HG03520 (cell line): Measurements from ENCODE around the gene IPPK.
"Not testable (repeated sequence)": the region's sequence is repeated elsewhere in the genome, so short reads cannot be mapped to it uniquely, and the experiment has no call there.

Source experiments
- ATAC-seq: cut with Tn5 transposase; IDR thresholded peaks from one replicate; pipeline ENCODE4 v1.9.1; 2021; ENCODE audit warnings: mild to moderate bottlenecking, moderate library complexity; ENCODE audit not compliant: unreplicated experiment

Gene IPPK

GRCh38 chr9:92639124-92639523, 30.8 kb downstream of the IPPK start:
- no peak for ATAC-seq

GRCh38 chr9:92638621-92639101, 31.3 kb downstream of the IPPK start:
- no peak for ATAC-seq

- ATAC-seq, result no peak
Observed at GRCh38 chr9:92637886-92638620, 31.9 kb downstream of the IPPK start.

- no peak for ATAC-seq
Observed at GRCh38 chr9:92637326-92637725, 32.6 kb downstream of the IPPK start.

GRCh38 chr9:92636627-92637026, 33.3 kb downstream of the IPPK start:
- ATAC-seq, result no peak

- no peak for ATAC-seq
Observed at GRCh38 chr9:92635760-92636159, 34.2 kb downstream of the IPPK start.

- no peak for ATAC-seq
Observed at GRCh38 chr9:92634712-92635605, 35.0 kb downstream of the IPPK start.

- no peak for ATAC-seq
Observed at GRCh38 chr9:92633614-92634278, 36.2 kb downstream of the IPPK start.

GRCh38 chr9:92632641-92633040, 37.3 kb downstream of the IPPK start:
- ATAC-seq, result no peak

GRCh38 chr9:92631452-92632343, 38.2 kb downstream of the IPPK start:
- ATAC-seq, result no peak

GRCh38 chr9:92627651-92628050, 42.3 kb downstream of the IPPK start:
- no peak for ATAC-seq

- no peak for ATAC-seq
Observed at GRCh38 chr9:92626484-92626883, 43.4 kb downstream of the IPPK start.

- not testable (repeated sequence) for ATAC-seq
Observed at GRCh38 chr9:92623936-92624335, 46.0 kb downstream of the IPPK start.

- no peak for ATAC-seq
Observed at GRCh38 chr9:92620845-92621244, 49.1 kb downstream of the IPPK start.

- no peak for ATAC-seq
Observed at GRCh38 chr9:92619601-92620300, 50.2 kb downstream of the IPPK start.

- no peak for ATAC-seq
Observed at GRCh38 chr9:92618633-92619225, 51.2 kb downstream of the IPPK start.

GRCh38 chr9:92617951-92618510, 51.9 kb downstream of the IPPK start:
- no peak for ATAC-seq

- no peak for ATAC-seq
Observed at GRCh38 chr9:92617195-92617813, 52.6 kb downstream of the IPPK start.

GRCh38 chr9:92616655-92617111, 53.2 kb downstream of the IPPK start:
- no peak for ATAC-seq
